ENCODE results near the gene ABCC6. TPM values are rescaled to one million over a fixed set of nuclear protein-coding genes. Genes with fewer than 3 reads are reported as not detected.
"Not testable (repeated sequence)": the region's sequence is repeated elsewhere in the genome, so short reads cannot be mapped to it uniquely, and the experiment has no call there.

ABCC6 gene
- total and polyA plus RNA-seq, 4 donors, result 50.6 to 162 (median 95.9) TPM

DNA sequence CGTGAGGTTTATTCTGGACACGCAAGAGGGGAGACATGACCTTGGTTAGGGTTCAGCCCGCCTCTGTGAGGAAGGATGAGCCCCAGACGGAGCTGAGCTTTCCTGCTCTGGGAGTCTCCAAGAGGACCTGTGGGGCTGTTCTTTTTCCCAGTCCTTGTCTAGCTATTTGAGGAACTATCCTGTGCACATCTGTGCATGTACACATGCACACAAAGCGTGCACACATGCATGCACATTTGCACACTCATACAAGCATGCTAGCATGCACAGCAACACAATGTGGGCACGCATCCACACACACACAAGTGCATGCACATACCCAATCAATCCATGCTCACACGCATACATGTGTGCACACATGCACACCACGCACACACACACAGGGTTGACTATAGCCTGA, 40.4 kb downstream of the ABCC6 start:
- Histone ChIP-seq H3K4me1 (ENCODE audit: control insufficient read depth in 4 of 4, insufficient read depth in 4 of 4, low read length in 3 of 4) (peaks cover 0 to 2% (median 0%) of the 10 kb centered on the region in 4 donors), H3K27ac (ENCODE audit: low read depth in 1 of 2, low read length in 2 of 2) (no peak overlapping the region), H3K9me3 (ENCODE audit: control insufficient read depth in 4 of 4, low read length in 3 of 4) (no peaks in the 10 kb centered on the region), H3K9ac (ENCODE audit: low read depth in 1 of 2, low read length in 2 of 2) (no peak overlapping the region), H3K36me3 (ENCODE audit: control insufficient read depth in 4 of 4, insufficient read depth in 3 of 4, low read depth in 1 of 4, low read length in 3 of 4) (peaks cover 5 to 73% (median 42%) of the 10 kb centered on the region in 4 donors), H3K27me3 (ENCODE audit: control insufficient read depth in 4 of 4, insufficient read depth in 4 of 4, low read length in 3 of 4) (no peaks in the 10 kb centered on the region), H3K4me3 (ENCODE audit: low read depth in 1 of 3, low read length in 3 of 3) (no peak overlapping the region)
- TF ChIP-seq RAD21 (IDR thresholded peaks at IDR 0.05) (no peak), SP1 (IDR thresholded peaks at IDR 0.05) (no peak), HNF4G (IDR thresholded peaks at IDR 0.05) (no peak)
- no peak for DNase-seq (ENCODE audit: low spot score)
- 91% methylated on average over 8 of the region's 8 CpGs for WGBS

DNA sequence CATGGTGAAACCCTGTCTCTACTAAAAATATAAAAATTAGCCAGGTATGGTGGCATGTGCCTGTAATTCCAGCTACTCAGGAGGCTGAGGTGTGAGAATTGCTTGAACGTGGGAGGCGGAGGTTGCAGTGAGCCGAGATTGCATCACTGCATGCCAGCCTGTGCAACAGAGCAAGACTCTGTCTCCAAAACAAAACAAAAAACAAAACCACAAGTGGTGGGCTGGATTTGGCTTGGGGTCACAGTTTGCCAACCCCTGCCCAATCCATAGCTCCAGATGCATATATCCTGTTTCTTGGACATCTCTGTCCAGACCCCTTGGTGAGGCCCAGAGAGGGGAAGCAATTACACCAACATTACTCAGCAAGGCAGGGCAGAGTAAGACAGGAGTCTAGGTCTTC, 41.5 kb downstream of the ABCC6 start:
- H3K36me3 ChIP-seq (ENCODE audit: control insufficient read depth in 4 of 4, insufficient read depth in 3 of 4, low read depth in 1 of 4, low read length in 3 of 4), result peaks cover 5 to 76% (median 47%) of the 10 kb centered on the region in 4 donors
- 74% methylated on average over 3 of the region's 3 CpGs for WGBS

GRCh38 chr16:16178455-16179162, 44.7 kb downstream of the ABCC6 start:
- no peak overlapping the region for H3K9ac ChIP-seq (ENCODE audit: low read depth in 1 of 2, low read length in 2 of 2)
- no peak for DNase-seq (ENCODE audit: low spot score)

More for the DNA sequence above, 41.5 kb downstream of the ABCC6 start:
- not testable (repeated sequence) for DNase-seq (ENCODE audit: low spot score); H3K4me1 ChIP-seq (ENCODE audit: control insufficient read depth in 4 of 4, insufficient read depth in 4 of 4, low read length in 3 of 4); H3K27ac ChIP-seq (ENCODE audit: low read depth in 1 of 2, low read length in 2 of 2); H3K4me3 ChIP-seq (ENCODE audit: low read depth in 1 of 3, low read length in 3 of 3); H3K27me3 ChIP-seq (ENCODE audit: control insufficient read depth in 4 of 4, insufficient read depth in 4 of 4, low read length in 3 of 4); H3K9me3 ChIP-seq (ENCODE audit: control insufficient read depth in 4 of 4, low read length in 3 of 4); H3K9ac ChIP-seq (ENCODE audit: low read depth in 1 of 2, low read length in 2 of 2)

More at GRCh38 chr16:16178455-16179162, 44.7 kb downstream of the ABCC6 start:
- peaks cover under 1 to 75% (median 50%) of the 10 kb centered on the region in 4 donors for H3K36me3 ChIP-seq (ENCODE audit: control insufficient read depth in 4 of 4, insufficient read depth in 3 of 4, low read depth in 1 of 4, low read length in 3 of 4)
- H3K9me3 ChIP-seq (ENCODE audit: control insufficient read depth in 4 of 4, low read length in 3 of 4), result no peaks in the 10 kb centered on the region
- H3K27ac ChIP-seq (ENCODE audit: low read depth in 1 of 2, low read length in 2 of 2), result no peak overlapping the region
- H3K4me3 ChIP-seq (ENCODE audit: low read depth in 1 of 3, low read length in 3 of 3), result no peak overlapping the region
- WGBS, result 96% methylated on average over 7 of the region's 7 CpGs
- H3K27me3 ChIP-seq (ENCODE audit: control insufficient read depth in 4 of 4, insufficient read depth in 4 of 4, low read length in 3 of 4), result no peaks in the 10 kb centered on the region
- peaks cover 0 to 7% (median 2%) of the 10 kb centered on the region in 4 donors for H3K4me1 ChIP-seq (ENCODE audit: control insufficient read depth in 4 of 4, insufficient read depth in 4 of 4, low read length in 3 of 4)
- TF ChIP-seq, protein P1, sequence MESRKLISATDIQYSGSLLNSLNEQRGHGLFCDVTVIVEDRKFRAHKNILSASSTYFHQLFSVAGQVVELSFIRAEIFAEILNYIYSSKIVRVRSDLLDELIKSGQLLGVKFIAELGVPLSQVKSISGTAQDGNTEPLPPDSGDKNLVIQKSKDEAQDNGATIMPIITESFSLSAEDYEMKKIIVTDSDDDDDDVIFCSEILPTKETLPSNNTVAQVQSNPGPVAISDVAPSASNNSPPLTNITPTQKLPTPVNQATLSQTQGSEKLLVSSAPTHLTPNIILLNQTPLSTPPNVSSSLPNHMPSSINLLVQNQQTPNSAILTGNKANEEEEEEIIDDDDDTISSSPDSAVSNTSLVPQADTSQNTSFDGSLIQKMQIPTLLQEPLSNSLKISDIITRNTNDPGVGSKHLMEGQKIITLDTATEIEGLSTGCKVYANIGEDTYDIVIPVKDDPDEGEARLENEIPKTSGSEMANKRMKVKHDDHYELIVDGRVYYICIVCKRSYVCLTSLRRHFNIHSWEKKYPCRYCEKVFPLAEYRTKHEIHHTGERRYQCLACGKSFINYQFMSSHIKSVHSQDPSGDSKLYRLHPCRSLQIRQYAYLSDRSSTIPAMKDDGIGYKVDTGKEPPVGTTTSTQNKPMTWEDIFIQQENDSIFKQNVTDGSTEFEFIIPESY (IDR thresholded peaks at IDR 0.05), result no peak
- no peak for TF ChIP-seq REST (IDR thresholded peaks at IDR 0.05)
- TF ChIP-seq JUND (IDR thresholded peaks at IDR 0.05), result no peak
